Mammary epithelial cell (primary cell): ENCODE data around the gene NDUFV2.

Experiments used
- CTCF ChIP-seq, 2 donors: IDR thresholded peaks in 1 of 2; conservative IDR thresholded peaks in 1 of 2; 2 replicates each; pipeline ENCODE4 v1.5.1; 2011 to 2012; ENCODE audit warnings: inconsistent platforms in 2 of 2, low read length in 2 of 2, mild to moderate bottlenecking in 2 of 2, control low read depth in 1 of 2, low read depth in 1 of 2; ENCODE audit not compliant: insufficient read depth in 1 of 2; ENCODE audit errors: extremely low read depth in 1 of 2
- EZH2 ChIP-seq: IDR thresholded peaks from 2 replicates; pipeline ENCODE4 v1.6.1; 2012; ENCODE audit warnings: low read length, inconsistent platforms, borderline replicate concordance

- no peak for TF ChIP-seq CTCF (conservative IDR thresholded peaks at IDR 0.05 in 1 of 2, IDR thresholded peaks at IDR 0.05 in 1 of 2; ENCODE audit: extremely low read depth in 1 of 2, insufficient read depth in 1 of 2, low read depth in 1 of 2, low read length in 2 of 2)
- no peak for TF ChIP-seq EZH2
Observed at GRCh38 chr18:9137168-9138066, 34.9 kb downstream of the NDUFV2 start.
